OCI-LY1 (cell line): Measurements from ENCODE around the gene MYO18B.

Experiments used
- H2AFZ ChIP-seq: fragments of 200-600 bp; sonication (generic), shearing (Covaris generic); 2 replicates; pipeline ENCODE4 v1.6.0; 2014; ENCODE audit warnings: antibody characterized with exemption, mild to moderate bottlenecking, low read length
- H3F3A ChIP-seq: fragments of 200-600 bp; sonication (generic), shearing (Covaris generic); 2 replicates; pipeline ENCODE4 v1.6.0; 2014; ENCODE audit warnings: mild to moderate bottlenecking, antibody characterized with exemption, low read length, moderate library complexity; ENCODE audit not compliant: insufficient read depth
- H3K27ac ChIP-seq: fragments of 200-600 bp; sonication (generic); 2 replicates; pipeline ENCODE4 v1.5.1; 2014; ENCODE audit warnings: low read length, mixed run types, mild to moderate bottlenecking, low read depth; ENCODE audit not compliant: poor library complexity, severe bottlenecking
- H3K27me3 ChIP-seq: fragments of 200-600 bp; sonication (generic); 2 replicates; pipeline ENCODE4 v1.6.0; 2014; ENCODE audit warnings: antibody characterized with exemption, mild to moderate bottlenecking, low read length, moderate library complexity; ENCODE audit not compliant: insufficient read depth
- H3K36me3 ChIP-seq: fragments of 200-600 bp; sonication (generic); 2 replicates; pipeline ENCODE4 v1.6.1; 2014; ENCODE audit warnings: mild to moderate bottlenecking, antibody characterized with exemption, low read length, moderate library complexity, mixed read lengths; ENCODE audit not compliant: insufficient read depth
- H3K4me1 ChIP-seq: fragments of 200-600 bp; sonication (generic); 2 replicates; pipeline ENCODE4 v1.5.1; 2014; ENCODE audit warnings: mild to moderate bottlenecking, low read length, moderate library complexity; ENCODE audit not compliant: insufficient read depth, severe bottlenecking
- H3K4me2 ChIP-seq: fragments of 200-600 bp; sonication (generic), shearing (Covaris generic); 2 replicates; pipeline ENCODE4 v1.6.1; 2014; ENCODE audit warnings: low read length
- H3K4me3 ChIP-seq: fragments of 200-600 bp; sonication (generic); 2 replicates; pipeline ENCODE4 v1.5.1; 2014; ENCODE audit warnings: low read length, low read depth, mild to moderate bottlenecking, mixed read lengths; ENCODE audit not compliant: poor library complexity, severe bottlenecking
- H3K79me2 ChIP-seq: fragments of 200-600 bp; shearing (Covaris generic); 2 replicates; pipeline ENCODE4 v1.6.1; 2016; ENCODE audit warnings: mixed run types, low read length, mixed read lengths; ENCODE audit not compliant: insufficient read depth
- H3K9ac ChIP-seq: fragments of 200-600 bp; sonication (generic), shearing (Covaris generic); 2 replicates; pipeline ENCODE4 v1.6.1; 2014; ENCODE audit warnings: mild to moderate bottlenecking, low read length, mixed read lengths
- H3K9me2 ChIP-seq: fragments of 200-600 bp; sonication (generic), shearing (Covaris generic); 2 replicates; pipeline ENCODE4 v1.6.1; 2014; ENCODE audit warnings: low read depth, mild to moderate bottlenecking, low read length, mixed read lengths
- H3K9me3 ChIP-seq: fragments of 200-600 bp; shearing (Covaris generic); 2 replicates; pipeline ENCODE4 v1.6.1; 2014; ENCODE audit warnings: low read length, mixed read lengths
- H4K20me1 ChIP-seq: fragments of 200-600 bp; sonication (generic), shearing (Covaris generic); 2 replicates; pipeline ENCODE4 v1.6.0; 2016; ENCODE audit warnings: mild to moderate bottlenecking, low read length; ENCODE audit not compliant: insufficient read depth
- EZH2 ChIP-seq: fragments of 200-600 bp; sonication (generic), shearing (Covaris generic); IDR thresholded peaks from 2 replicates; pipeline ENCODE4 v1.8.0; 2017; ENCODE audit warnings: borderline replicate concordance, mixed run types, mild to moderate bottlenecking, antibody characterized with exemption, low read length, moderate library complexity, mixed read lengths
- TF ChIP-seq, protein P1 (sequence below): fragments of 200-600 bp; sonication (generic), shearing (Covaris generic); IDR thresholded peaks from 2 replicates; pipeline ENCODE4 v1.5.1; 2017; ENCODE audit warnings: mild to moderate bottlenecking, antibody characterized with exemption, low read length, moderate library complexity, mixed read lengths

Gene MYO18B

DNA sequence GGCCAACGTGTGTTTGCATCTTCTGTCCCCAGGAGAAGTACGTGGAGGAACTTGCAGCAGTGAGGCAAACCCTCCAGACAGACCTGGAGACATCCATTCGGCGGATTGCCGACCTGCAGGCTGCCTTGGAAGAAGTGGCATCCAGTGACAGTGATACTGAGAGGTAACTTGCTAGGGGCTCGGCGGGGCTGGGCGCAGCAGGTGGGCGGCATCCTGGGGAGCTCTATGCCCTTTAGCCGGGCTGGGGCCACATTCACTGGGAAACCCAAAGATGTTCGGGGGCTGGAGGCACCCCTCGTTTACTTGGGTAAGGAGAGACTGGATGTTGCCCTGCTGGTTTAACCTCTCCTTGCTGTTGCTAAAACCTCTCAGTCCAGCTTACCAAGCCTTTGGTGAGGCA is 250.3 kb downstream of the MYO18B start:
- Histone ChIP-seq H3K27me3 (no peaks in the 10 kb centered on the region), H3K9me3 (no peaks in the 10 kb centered on the region)
- TF ChIP-seq EZH2, result no peak
- TF ChIP-seq, protein P1, sequence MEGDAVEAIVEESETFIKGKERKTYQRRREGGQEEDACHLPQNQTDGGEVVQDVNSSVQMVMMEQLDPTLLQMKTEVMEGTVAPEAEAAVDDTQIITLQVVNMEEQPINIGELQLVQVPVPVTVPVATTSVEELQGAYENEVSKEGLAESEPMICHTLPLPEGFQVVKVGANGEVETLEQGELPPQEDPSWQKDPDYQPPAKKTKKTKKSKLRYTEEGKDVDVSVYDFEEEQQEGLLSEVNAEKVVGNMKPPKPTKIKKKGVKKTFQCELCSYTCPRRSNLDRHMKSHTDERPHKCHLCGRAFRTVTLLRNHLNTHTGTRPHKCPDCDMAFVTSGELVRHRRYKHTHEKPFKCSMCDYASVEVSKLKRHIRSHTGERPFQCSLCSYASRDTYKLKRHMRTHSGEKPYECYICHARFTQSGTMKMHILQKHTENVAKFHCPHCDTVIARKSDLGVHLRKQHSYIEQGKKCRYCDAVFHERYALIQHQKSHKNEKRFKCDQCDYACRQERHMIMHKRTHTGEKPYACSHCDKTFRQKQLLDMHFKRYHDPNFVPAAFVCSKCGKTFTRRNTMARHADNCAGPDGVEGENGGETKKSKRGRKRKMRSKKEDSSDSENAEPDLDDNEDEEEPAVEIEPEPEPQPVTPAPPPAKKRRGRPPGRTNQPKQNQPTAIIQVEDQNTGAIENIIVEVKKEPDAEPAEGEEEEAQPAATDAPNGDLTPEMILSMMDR, result no peak

DNA sequence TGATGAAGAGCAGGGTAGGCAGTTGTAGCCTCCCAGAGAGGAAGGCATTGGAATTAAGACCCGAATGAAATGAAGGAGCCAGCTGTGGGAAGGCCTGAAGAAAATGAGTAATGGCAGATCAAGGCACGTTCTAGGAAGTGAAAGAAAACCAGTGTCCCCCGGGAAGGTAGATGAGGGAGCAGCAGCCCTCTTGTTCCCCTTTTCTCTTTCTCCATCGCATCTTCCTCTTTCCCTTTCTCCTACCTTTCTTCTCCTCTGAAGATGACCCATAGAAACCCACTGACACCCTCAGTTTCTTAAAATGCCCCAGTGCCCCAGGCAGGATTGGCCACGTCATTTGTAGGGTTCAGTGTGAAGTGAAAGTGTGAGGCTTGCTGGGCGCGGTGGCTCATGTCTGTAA is 254.7 kb downstream of the MYO18B start:
- Histone ChIP-seq H2AFZ (no peak overlapping the region), H3K4me3 (no peak overlapping the region), H3K79me2 (no peaks in the 10 kb centered on the region), H3K9me3 (no peaks in the 10 kb centered on the region), H3K36me3 (no peaks in the 10 kb centered on the region), H3K9me2 (no peaks in the 10 kb centered on the region), H3K9ac (no peak overlapping the region), H3K27ac (no peak overlapping the region), H3K4me1 (no peaks in the 10 kb centered on the region), H3K27me3 (0 out of 2 replicates have a peak, but pooled peaks cover 6% of the 10 kb centered on the region), H4K20me1 (no peaks in the 10 kb centered on the region), H3K4me2 (no peak overlapping the region), H3F3A (no peaks in the 10 kb centered on the region)
- TF ChIP-seq, protein P1, result no peak
- no peak for TF ChIP-seq EZH2

More for the DNA sequence above, 250.3 kb downstream of the MYO18B start:
- Histone ChIP-seq H2AFZ (no peak overlapping the region), H3K9ac (no peak overlapping the region), H3K9me2 (no peaks in the 10 kb centered on the region), H3K36me3 (no peaks in the 10 kb centered on the region), H3K4me3 (no peak overlapping the region), H3F3A (no peaks in the 10 kb centered on the region), H4K20me1 (no peaks in the 10 kb centered on the region), H3K4me2 (no peak overlapping the region), H3K79me2 (no peaks in the 10 kb centered on the region), H3K4me1 (no peaks in the 10 kb centered on the region), H3K27ac (no peak overlapping the region)

DNA sequence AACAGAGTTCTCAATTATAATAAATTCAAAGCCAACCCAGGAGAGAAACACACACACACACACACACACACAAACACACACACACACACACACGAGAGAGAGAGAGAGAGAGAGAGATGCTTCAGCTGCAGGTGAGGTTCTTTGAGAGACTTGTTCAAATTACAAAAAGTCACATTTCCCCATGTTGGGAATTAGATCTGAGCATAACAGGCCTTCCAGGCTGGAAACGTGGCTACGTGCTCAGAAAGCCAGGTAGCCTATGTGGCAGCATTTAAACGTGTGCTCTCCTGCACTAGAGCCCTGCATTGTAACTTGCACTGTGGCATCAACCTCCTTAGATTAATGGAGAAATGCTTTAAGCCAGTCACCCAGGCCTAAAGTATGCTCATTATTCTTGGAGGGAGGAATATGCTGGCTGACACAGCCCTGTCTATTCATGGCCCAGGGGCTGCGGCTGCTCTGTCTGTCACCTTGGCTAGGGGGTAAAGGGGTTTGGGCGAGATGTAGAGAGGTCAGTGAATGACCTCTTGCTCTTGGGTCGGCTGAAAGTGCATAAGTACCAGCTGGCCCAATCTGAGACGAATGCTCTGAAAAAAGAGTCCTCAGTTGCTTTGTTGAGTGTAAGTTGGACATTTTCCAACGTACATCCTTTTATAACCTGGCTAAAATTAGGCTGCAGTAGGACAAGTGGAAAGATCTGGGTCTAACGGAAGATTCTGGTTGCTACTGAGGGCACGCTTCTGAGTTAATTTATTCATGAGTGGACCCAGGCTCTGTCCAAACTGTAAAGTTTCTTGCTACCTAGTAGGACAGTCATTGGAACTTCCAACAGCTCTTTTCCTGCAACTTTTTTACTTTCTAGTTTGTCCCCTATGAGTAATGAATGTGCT is 256.1 kb downstream of the MYO18B start:
- Histone ChIP-seq H3K79me2 (no peaks in the 10 kb centered on the region), H2AFZ (no peak overlapping the region), H3K27me3 (0 out of 2 replicates have a peak, but pooled peaks cover 6% of the 10 kb centered on the region), H3K4me3 (no peak overlapping the region), H3K9me2 (no peaks in the 10 kb centered on the region), H3F3A (no peaks in the 10 kb centered on the region), H4K20me1 (no peaks in the 10 kb centered on the region), H3K27ac (no peak overlapping the region), H3K36me3 (no peaks in the 10 kb centered on the region), H3K4me2 (no peak overlapping the region), H3K9me3 (no peaks in the 10 kb centered on the region), H3K9ac (no peak overlapping the region), H3K4me1 (no peaks in the 10 kb centered on the region)
- no peak for TF ChIP-seq EZH2
- TF ChIP-seq, protein P1, result no peak
